Measurements from ENCODE around the gene CWH43. TPM values are rescaled to one million over a fixed set of nuclear protein-coding genes. Genes with fewer than 3 reads are reported as not detected.
"Not testable (repeated sequence)": the region's sequence is repeated elsewhere in the genome, so short reads cannot be mapped to it uniquely, and the experiment has no call there.

The CWH43 gene
- total RNA-seq, 1 donor from 2014 or later: not detected

- Mint-ChIP-seq H3K4me3 (no peak overlapping the region), H3K27me3 (peaks cover 16% of the 10 kb centered on the region), H3K36me3 (ENCODE audit: low read depth) (no peaks in the 10 kb centered on the region), H3K9me3 (no peaks in the 10 kb centered on the region), H3K27ac (no peak overlapping the region), H3K4me1 (no peaks in the 10 kb centered on the region)
- intact Hi-C loops (cut with micrococcal nuclease): no loop called here
- no peak for TF ChIP-seq CTCF (IDR thresholded peaks at IDR 0.05)
- ChIA-PET POLR2A (no interaction called here), CTCF (no interaction called here)
- ATAC-seq (ENCODE audit: low read depth) (no peak), DNase-seq (no peak)
Observed at GRCh38 chr4:48970471-48970921, 15.6 kb upstream of the CWH43 start.

- CTCF ChIA-PET: no interaction called here
- POLR2A ChIA-PET: no interaction called here
- no peak overlapping the region for H3K4me3 Mint-ChIP-seq
- ATAC-seq (ENCODE audit: low read depth) (no peak), DNase-seq (no peak)
- no peaks in the 10 kb centered on the region for H3K36me3 Mint-ChIP-seq (ENCODE audit: low read depth)
- H3K9me3 Mint-ChIP-seq: no peaks in the 10 kb centered on the region
- TF ChIP-seq CTCF (IDR thresholded peaks at IDR 0.05): no peak
- H3K4me1 Mint-ChIP-seq: peaks cover 6% of the 10 kb centered on the region
- H3K27ac Mint-ChIP-seq: no peak overlapping the region
- intact Hi-C loops (cut with micrococcal nuclease): no loop called here
- peaks cover 32% of the 10 kb centered on the region for H3K27me3 Mint-ChIP-seq
Observed at GRCh38 chr4:48974979-48975640, 11.0 kb upstream of the CWH43 start.

- Mint-ChIP-seq H3K36me3 (ENCODE audit: low read depth) (no peaks in the 10 kb centered on the region), H3K4me3 (no peak overlapping the region), H3K27ac (no peak overlapping the region), H3K27me3 (peaks cover 32% of the 10 kb centered on the region), H3K9me3 (no peaks in the 10 kb centered on the region), H3K4me1 (peaks cover 6% of the 10 kb centered on the region)
- no peak for TF ChIP-seq CTCF (IDR thresholded peaks at IDR 0.05)
- CTCF ChIA-PET: no interaction called here
- POLR2A ChIA-PET: no interaction called here
- intact Hi-C loops (cut with micrococcal nuclease): no loop called here
- no peak for DNase-seq
- no peak for ATAC-seq (ENCODE audit: low read depth)
Observed at GRCh38 chr4:48976041-48976440, 10.0 kb upstream of the CWH43 start.

- H3K4me1 Mint-ChIP-seq: peaks cover 6% of the 10 kb centered on the region
- DNase-seq (no peak), ATAC-seq (ENCODE audit: low read depth) (no peak)
- TF ChIP-seq CTCF (IDR thresholded peaks at IDR 0.05): no peak
- CTCF ChIA-PET: no interaction called here
- intact Hi-C loops (cut with micrococcal nuclease): no loop called here
- H3K27me3 Mint-ChIP-seq: peaks cover 36% of the 10 kb centered on the region
- no peak overlapping the region for H3K27ac Mint-ChIP-seq
- H3K4me3 Mint-ChIP-seq: no peak overlapping the region
- H3K9me3 Mint-ChIP-seq: no peaks in the 10 kb centered on the region
- POLR2A ChIA-PET: no interaction called here
- H3K36me3 Mint-ChIP-seq (ENCODE audit: low read depth): no peaks in the 10 kb centered on the region
Observed at GRCh38 chr4:48979914-48980579, 6.0 kb upstream of the CWH43 start.

- ATAC-seq (ENCODE audit: low read depth); H3K4me3 Mint-ChIP-seq; CTCF ChIA-PET: not testable (repeated sequence)
Observed at GRCh38 chr4:48984005-48984404, 2.1 kb upstream of the CWH43 start.

More at GRCh38 chr4:48984005-48984404, 2.1 kb upstream of the CWH43 start:
- DNase-seq; H3K36me3 Mint-ChIP-seq (ENCODE audit: low read depth); H3K4me1 Mint-ChIP-seq; intact Hi-C loops (cut with micrococcal nuclease); H3K9me3 Mint-ChIP-seq; POLR2A ChIA-PET; H3K27ac Mint-ChIP-seq: not testable (repeated sequence)
- H3K27me3 Mint-ChIP-seq: peaks cover 29% of the 10 kb centered on the region

Measured in activated B cell treated with CpG ODN at 0.5 μM for 24 hours (primary cell).